SKM-1 (cell line): ENCODE data around the gene RPL19.

Source experiments
- DNase-seq: peaks from one replicate; lab custom pipeline; 2025; ENCODE audit not compliant: unreplicated experiment; lab: John Stamatoyannopoulos, UW

The RPL19 gene

GRCh38 chr17:39196808-39197291, 3.2 kb upstream of the RPL19 start:
- DNase-seq = no peak

DNA sequence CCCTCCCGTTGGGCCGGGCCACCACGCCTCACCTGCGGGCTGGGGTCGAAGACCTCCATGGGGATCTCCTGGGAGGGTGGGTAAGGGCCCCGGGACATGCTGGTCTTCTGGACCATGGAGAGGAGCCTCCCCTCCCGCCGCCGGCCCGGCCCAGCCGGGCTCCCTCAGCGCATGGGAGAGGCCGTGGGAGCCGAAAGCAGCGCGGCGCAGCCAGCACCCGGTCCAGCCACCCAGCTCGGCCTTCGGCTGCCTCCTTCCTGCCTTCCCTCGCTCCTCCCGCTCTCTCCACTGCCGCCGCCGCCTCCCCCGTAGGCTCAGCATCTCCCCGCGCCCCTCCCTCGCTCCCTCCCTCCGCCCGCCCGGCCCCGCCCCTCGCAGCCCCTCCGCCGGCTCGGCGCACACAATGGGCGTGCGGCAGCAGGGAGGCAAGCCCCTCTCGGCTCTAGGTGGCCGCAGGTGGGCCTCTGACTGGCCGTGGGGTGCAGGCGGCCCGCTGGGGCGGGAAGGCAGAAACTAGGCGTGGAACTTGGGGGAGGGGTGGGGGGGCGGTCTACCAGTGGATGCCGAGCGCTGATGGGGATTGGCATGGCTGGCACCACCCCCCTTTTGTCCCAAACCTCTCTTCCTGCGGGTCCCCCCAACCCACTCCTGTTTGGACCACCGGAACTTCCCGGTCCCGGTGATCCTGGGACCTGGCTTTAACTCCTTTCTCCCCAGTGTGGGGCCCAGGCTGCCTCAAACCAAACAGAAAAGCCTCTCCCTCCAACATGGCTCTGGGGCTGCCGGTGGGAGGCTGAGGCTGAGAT, 2.5 kb upstream of the RPL19 start, which contains the start of gene CACNB1:
TSS of gene CACNB1 (minus strand) at position 290 of the 806 bp plus-strand sequence. CDS start at position 116, 174 bp downstream.
- no peak for DNase-seq

- DNase-seq = no peak
These were observed 1.9 kb upstream of the RPL19 start for GRCh38 chr17:39198186-39198566.

DNA sequence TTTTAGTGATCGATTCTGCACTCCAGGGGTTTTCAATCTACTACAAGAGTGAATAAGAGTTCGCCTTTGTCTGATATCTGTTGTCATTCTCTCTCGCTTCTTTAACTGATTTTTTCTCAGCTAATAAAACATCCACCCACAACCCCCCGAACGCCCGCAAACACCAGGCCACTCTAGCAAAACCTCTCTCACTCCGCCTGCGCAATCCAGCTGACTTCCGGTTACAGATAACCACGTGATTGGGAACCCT, 338 bp upstream of the RPL19 start:
- DNase-seq = peak; percentile 89

- DNase-seq = no peak
These were observed 951 bp downstream of the RPL19 start for GRCh38 chr17:39200957-39201510.

- no peak for DNase-seq
These were observed 4.2 kb downstream of the RPL19 start for GRCh38 chr17:39204245-39204644.

DNA sequence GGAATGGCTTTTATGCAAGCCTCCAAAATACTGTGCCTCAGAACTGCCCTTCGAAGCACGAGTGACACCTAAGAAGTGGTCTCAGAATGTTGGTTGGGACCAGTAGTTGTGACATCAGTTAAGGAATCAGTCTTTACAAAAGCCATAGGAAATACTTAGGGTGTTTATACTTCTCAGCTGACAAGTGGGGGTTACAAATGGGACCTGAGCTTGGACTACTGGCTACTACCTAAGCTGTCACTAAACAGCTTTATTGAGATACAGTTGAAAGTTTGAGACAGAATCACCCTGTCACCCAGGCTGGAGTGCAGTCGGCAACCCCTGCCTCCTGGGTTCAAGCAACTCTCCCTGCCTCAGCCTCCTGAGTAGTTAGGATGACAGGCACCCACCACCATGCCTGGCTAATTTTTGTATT, 5.0 kb downstream of the RPL19 start:
- no peak for DNase-seq

GRCh38 chr17:39208136-39208535, 8.1 kb downstream of the RPL19 start:
- no peak for DNase-seq

GRCh38 chr17:39208893-39209292, 8.8 kb downstream of the RPL19 start:
- no peak for DNase-seq

- no peak for DNase-seq
These were observed 9.4 kb downstream of the RPL19 start for GRCh38 chr17:39209317-39210092.

GRCh38 chr17:39210093-39210434, 10.0 kb downstream of the RPL19 start:
- no peak for DNase-seq

DNA sequence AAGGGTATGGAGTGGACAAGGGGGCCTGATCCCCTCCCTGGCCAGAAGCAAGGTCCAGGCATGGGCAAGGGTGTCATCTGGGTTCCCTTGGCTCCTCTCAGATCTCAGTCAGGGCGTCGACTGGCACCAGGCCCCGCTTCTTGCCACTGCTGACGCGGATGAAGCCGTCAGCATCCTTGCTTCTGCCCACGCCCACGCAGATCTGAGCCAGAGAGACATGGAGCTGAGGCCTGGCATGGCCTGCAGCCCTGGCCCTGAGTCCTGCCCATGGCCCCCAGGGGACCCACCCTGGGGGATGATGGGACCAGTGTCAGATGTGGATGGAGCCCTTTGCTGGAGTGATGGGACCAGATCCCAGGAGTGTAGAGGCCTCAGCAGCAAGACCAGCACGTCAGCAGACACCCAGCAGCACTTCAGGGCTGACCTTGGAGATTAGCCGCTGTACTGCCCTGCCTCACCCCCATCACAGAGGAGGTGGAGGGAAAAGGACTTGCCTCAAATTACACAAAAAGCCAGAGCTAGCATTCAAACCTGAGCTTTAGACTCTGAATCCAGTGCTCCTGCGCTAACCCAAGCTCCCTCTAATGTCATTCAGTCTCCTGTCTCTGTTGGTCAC, 12.2 kb downstream of the RPL19 start:
- no peak for DNase-seq

DNA sequence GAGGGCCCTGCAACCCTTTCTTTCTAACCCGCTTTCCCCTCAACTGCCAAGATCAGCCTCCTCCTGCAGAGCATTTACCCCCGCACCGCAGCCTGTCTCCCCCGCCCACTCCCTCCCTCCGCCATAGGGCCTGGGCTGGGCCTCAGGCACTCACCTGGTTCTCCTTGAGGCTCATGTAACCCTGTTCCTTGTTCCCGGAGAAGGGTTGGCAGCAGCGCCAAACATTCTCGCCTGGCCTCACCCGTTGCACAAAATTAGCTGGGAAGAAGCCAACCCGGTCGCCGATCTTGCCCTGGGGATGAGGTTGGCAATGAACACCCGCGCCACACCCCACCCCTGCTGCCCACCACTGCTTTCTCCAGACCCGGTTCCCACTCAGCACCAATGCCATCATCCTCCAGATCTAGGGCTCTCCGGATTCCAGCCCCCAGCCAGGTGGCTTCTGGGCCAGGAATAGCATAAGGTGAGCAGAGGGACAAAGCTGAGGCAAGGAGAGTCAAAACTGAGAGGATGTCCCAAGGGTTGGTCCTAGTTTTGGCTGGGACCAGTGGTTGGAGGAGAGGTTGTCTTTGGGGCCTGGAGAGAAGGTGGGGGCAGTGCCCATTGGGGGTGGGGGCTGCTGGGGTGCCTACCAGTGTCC, 12.9 kb downstream of the RPL19 start:
- DNase-seq = no peak

DNA sequence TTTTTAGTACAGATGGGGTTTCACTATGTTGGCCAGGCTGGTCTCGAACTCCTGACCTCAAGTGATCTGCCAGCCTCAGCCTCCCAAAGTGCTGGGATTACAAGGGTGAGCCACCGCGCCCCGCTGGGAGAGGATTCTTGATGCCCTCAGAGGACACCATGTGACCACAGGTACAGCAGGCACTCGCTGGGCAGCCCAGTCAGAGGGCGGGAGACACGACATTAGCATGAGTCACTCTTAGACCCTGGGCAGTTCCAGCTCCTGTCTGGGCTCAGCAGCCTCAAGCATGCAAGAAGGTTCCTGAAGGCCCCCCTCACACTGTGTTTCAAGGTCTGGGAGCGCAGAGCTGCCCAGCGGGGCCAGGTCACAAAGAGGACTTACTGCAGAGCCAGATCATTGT, 13.8 kb downstream of the RPL19 start:
- DNase-seq = no peak

GRCh38 chr17:39217734-39218369, 17.8 kb downstream of the RPL19 start:
- DNase-seq = no peak

GRCh38 chr17:39218906-39219305, 18.8 kb downstream of the RPL19 start:
- no peak for DNase-seq

GRCh38 chr17:39219647-39220154, 19.6 kb downstream of the RPL19 start:
- DNase-seq = no peak

DNA sequence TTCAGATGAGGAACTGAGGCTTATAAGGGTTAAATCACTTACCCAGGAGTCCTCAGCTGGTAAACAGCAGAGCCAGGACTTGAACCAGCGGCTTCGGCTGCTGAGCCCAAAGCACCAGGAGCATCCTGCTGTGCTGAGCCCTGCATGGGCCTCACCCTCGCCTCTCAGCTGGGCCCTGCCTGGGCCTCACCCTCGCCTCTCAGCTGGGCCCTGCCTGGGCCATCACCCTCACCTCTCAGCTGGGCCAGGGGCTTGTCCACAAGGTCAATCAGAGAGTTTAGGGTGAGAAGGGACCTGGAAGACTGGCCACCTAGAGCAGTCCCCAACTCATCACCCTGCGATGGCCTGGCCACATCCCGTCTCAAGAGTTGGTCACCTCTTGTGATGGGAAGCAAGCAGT, 21.5 kb downstream of the RPL19 start:
- no peak for DNase-seq

DNA sequence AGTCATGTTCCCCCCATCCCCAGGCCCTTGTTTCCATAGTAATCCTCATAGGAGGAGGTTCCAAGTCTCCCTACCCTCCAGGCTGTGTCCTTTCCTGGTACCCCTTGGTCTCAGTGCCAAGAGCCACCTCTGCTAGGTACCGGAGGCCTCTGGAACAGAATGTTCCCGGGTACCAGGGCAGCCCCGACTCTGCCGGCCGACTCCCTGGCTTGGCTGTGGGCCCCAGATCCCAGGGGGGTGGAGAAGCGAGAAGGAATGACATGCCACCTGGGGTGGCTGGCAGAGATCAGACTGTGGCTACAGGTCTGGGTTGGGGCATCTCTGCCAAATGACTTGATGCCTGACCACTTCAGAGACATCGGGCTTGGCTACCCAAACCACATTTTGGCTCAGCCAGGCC, 22.1 kb downstream of the RPL19 start:
- DNase-seq = no peak
